OCI-LY3 (cell line): Measurements from ENCODE around the gene ADORA1.

Experiments used
- CTCF ChIP-seq: fragments of 200-600, 300-600 bp; sonication (generic); IDR thresholded peaks from 2 replicates; pipeline ENCODE4 v1.5.1; 2014; ENCODE audit warnings: antibody characterized with exemption, low read length, low read depth
- EZH2phosphoT487 ChIP-seq: fragments of 200-600 bp; shearing (Covaris generic); IDR thresholded peaks from 2 replicates; pipeline ENCODE4 v1.6.1; 2018; ENCODE audit warnings: antibody characterized with exemption, mixed run types, low read depth

GRCh38 chr1:203147376-203147775, 19.9 kb downstream of the ADORA1 start:
- no peak for TF ChIP-seq CTCF
- no peak for TF ChIP-seq EZH2phosphoT487
